Kidney (tissue), 14 donors: Measurements from ENCODE around the gene PPP2R3B. TPM values are rescaled to one million over a fixed set of nuclear protein-coding genes. Genes with fewer than 3 reads are reported as not detected.
"Not testable (repeated sequence)": the region's sequence is repeated elsewhere in the genome, so short reads cannot be mapped to it uniquely, and the experiment has no call there.

Experiments
- DNase-seq, 5 donors: peaks; one replicate each; pipeline ENCODE4 v3.0.0-alpha.2; 2013 to 2020
- FAIRE-seq: peaks from 2 replicates; lab custom pipeline; 2012; peaks lifted over from hg19 to GRCh38; lab: Jason Lieb, UNC
- H3K27ac ChIP-seq, 2 donors: one replicate each; pipeline ENCODE4 v1.7.0; 2013; ENCODE audit warnings: low read depth in 2 of 2, low read length in 2 of 2, inconsistent platforms in 1 of 2
- H3K27me3 ChIP-seq: one replicate; pipeline ENCODE4 v1.7.1; 2013; ENCODE audit warnings: low read length, inconsistent platforms; ENCODE audit not compliant: control insufficient read depth, insufficient read depth
- H3K36me3 ChIP-seq, 3 donors: one replicate each; pipeline versions ENCODE4 v1.7.0 to v1.7.1; 2013; ENCODE audit warnings: low read length in 3 of 3, control low read depth in 1 of 3, inconsistent platforms in 1 of 3; ENCODE audit not compliant: insufficient read depth in 3 of 3, control insufficient read depth in 2 of 3
- H3K4me1 ChIP-seq, 3 donors: one replicate each; pipeline versions ENCODE4 v1.7.0 to v1.7.1; 2013; ENCODE audit warnings: low read length in 3 of 3, inconsistent platforms in 1 of 3, low read depth in 1 of 3; ENCODE audit not compliant: control insufficient read depth in 2 of 3, insufficient read depth in 2 of 3
- H3K4me3 ChIP-seq, 3 donors: one replicate each; pipeline versions ENCODE4 v1.7.0 to v1.8.1; 2013; ENCODE audit warnings: low read length in 3 of 3, control low read depth in 1 of 3, inconsistent platforms in 1 of 3
- H3K9ac ChIP-seq, 3 donors: one replicate each; pipeline versions ENCODE4 v1.7.0 to v1.7.1; 2013; ENCODE audit warnings: low read length in 3 of 3, control low read depth in 1 of 3, inconsistent platforms in 1 of 3
- H3K9me3 ChIP-seq, 3 donors: one replicate each; pipeline versions ENCODE4 v1.7.0 to v1.7.1; 2013; ENCODE audit warnings: low read length in 3 of 3, control low read depth in 1 of 3, inconsistent platforms in 1 of 3; ENCODE audit not compliant: control insufficient read depth in 2 of 3, insufficient read depth in 1 of 3
- CTCF ChIP-seq: IDR thresholded peaks from 3 replicates; pipeline ENCODE4 v1.5.1; 2012; ENCODE audit warnings: mild to moderate bottlenecking, moderate library complexity, borderline replicate concordance; ENCODE audit not compliant: insufficient read depth; ENCODE audit errors: extremely low read depth
- intact Hi-C: fragments of 100-400 bp; cut with DNase I; formaldehyde crosslinking; loops from one replicate; pipeline ENCODE4 v1.11.1; 2022
- polyA plus RNA-seq: library from polyadenylated mRNA; stranded (reverse); fragments of 350-450 nt; fragmentation: Illumina TruSeq; extraction: RNeasy Lipid Tissue Mini Kit (QIAGEN cat#74804); gene quantifications from one replicate; pipeline ENCODE4 v1.2.3, GENCODE V29; 2014; ENCODE audit warnings: low read depth, low replicate concordance; ENCODE audit not compliant: insufficient read depth
- total RNA-seq: library from RNA; stranded (reverse); fragmentation: NEBNext Ultra II Directional; extraction: Animal tissue kit (Norgen Biotek cat#: 25700); gene quantifications from one replicate; pipeline ENCODE4 v1.2.1, GENCODE V29; 2021
- donor health status: control.
- donor health status: control.
- donor health status: control.
- donor health status: control.
- donor health status: control.
- donor health status: DM: yes; HTN: yes; CAD: no.
- donor health status: Normal renal cell carcinoma (clear cell type).

The PPP2R3B gene
- total and polyA plus RNA-seq, 2 donors from 2014 or later, result 14.1 to 14.4 TPM

GRCh38 chrX:308821-309520, 77.7 kb downstream of the PPP2R3B start:
- peaks cover 13 to 31% (median 23%) of the 10 kb centered on the region in 3 donors for H3K36me3 ChIP-seq
- intact Hi-C loops, result no loop called here

GRCh38 chrX:307261-308111, 79.2 kb downstream of the PPP2R3B start:
- H3K9ac ChIP-seq, result no peak overlapping the region
- no peak for TF ChIP-seq CTCF
- no peaks in the 10 kb centered on the region for H3K9me3 ChIP-seq
- DNase-seq, result peak in 1 of 5 donors; percentile 74
- no peak for FAIRE-seq
- no peak overlapping the region for H3K4me3 ChIP-seq
- no peaks in the 10 kb centered on the region for H3K4me1 ChIP-seq
- H3K36me3 ChIP-seq, result peaks cover 13 to 22% (median 19%) of the 10 kb centered on the region in 3 donors
- H3K27me3 ChIP-seq, result no peaks in the 10 kb centered on the region
- no peak overlapping the region for H3K27ac ChIP-seq
- intact Hi-C loops, result no loop called here

More at GRCh38 chrX:308821-309520, 77.7 kb downstream of the PPP2R3B start:
- FAIRE-seq (no peak), DNase-seq (peak in 1 of 5 donors; percentile 54)
- H3K9me3 ChIP-seq, result no peaks in the 10 kb centered on the region
- no peaks in the 10 kb centered on the region for H3K4me1 ChIP-seq
- TF ChIP-seq CTCF, result no peak
- H3K27me3 ChIP-seq, result no peaks in the 10 kb centered on the region
- H3K27ac ChIP-seq, result no peak overlapping the region
- no peak overlapping the region for H3K9ac ChIP-seq
- H3K4me3 ChIP-seq, result no peak overlapping the region

GRCh38 chrX:306614-307251, 80.0 kb downstream of the PPP2R3B start:
- H3K9me3 ChIP-seq, H3K27ac ChIP-seq, FAIRE-seq, H3K4me1 ChIP-seq, H3K27me3 ChIP-seq, DNase-seq, H3K4me3 ChIP-seq, H3K9ac ChIP-seq, intact Hi-C loops: not testable (repeated sequence)
- H3K36me3 ChIP-seq, result peaks cover 7 to 15% (median 14%) of the 10 kb centered on the region in 3 donors

- H3K9me3 ChIP-seq, FAIRE-seq, H3K4me1 ChIP-seq, H3K27ac ChIP-seq, H3K27me3 ChIP-seq, H3K4me3 ChIP-seq, H3K9ac ChIP-seq, intact Hi-C loops: not testable (repeated sequence)
- H3K36me3 ChIP-seq, result peaks cover 7 to 15% (median 13%) of the 10 kb centered on the region in 3 donors
- DNase-seq, result peak in 1 of 5 donors; percentile 54
These were observed 80.7 kb downstream of the PPP2R3B start for GRCh38 chrX:305781-306613.
